Measurements from ENCODE around the gene SYNDIG1.

The SYNDIG1 gene

GRCh38 chr20:24560571-24561491 is 91.4 kb downstream of the SYNDIG1 start:
- DNase-seq (ENCODE audit: low read depth, low spot score) = no peak

GRCh38 chr20:24565835-24566351 is 96.5 kb downstream of the SYNDIG1 start:
- no peak for DNase-seq (ENCODE audit: low read depth, low spot score)

- no peak for DNase-seq (ENCODE audit: low read depth, low spot score)
Measured at GRCh38 chr20:24566656-24567055, 97.2 kb downstream of the SYNDIG1 start.

- DNase-seq (ENCODE audit: low read depth, low spot score) = no peak
Measured at GRCh38 chr20:24567508-24567907, 98.1 kb downstream of the SYNDIG1 start.

- no peak for DNase-seq (ENCODE audit: low read depth, low spot score)
Measured at GRCh38 chr20:24568842-24569241, 99.4 kb downstream of the SYNDIG1 start.

- no peak for DNase-seq (ENCODE audit: low read depth, low spot score)
Measured at GRCh38 chr20:24571159-24571558, 101.7 kb downstream of the SYNDIG1 start.

- DNase-seq (ENCODE audit: low read depth, low spot score) = no peak
Measured at GRCh38 chr20:24572140-24572539, 102.7 kb downstream of the SYNDIG1 start.

- no peak for DNase-seq (ENCODE audit: low read depth, low spot score)
Measured at GRCh38 chr20:24572862-24573261, 103.4 kb downstream of the SYNDIG1 start.

- no peak for DNase-seq (ENCODE audit: low read depth, low spot score)
Measured at GRCh38 chr20:24573557-24573956, 104.1 kb downstream of the SYNDIG1 start.

GRCh38 chr20:24574307-24574706 is 104.9 kb downstream of the SYNDIG1 start:
- DNase-seq (ENCODE audit: low read depth, low spot score) = no peak

- DNase-seq (ENCODE audit: low read depth, low spot score) = no peak
Measured at GRCh38 chr20:24574797-24575196, 105.4 kb downstream of the SYNDIG1 start.

GRCh38 chr20:24575811-24576210 is 106.4 kb downstream of the SYNDIG1 start:
- no peak for DNase-seq (ENCODE audit: low read depth, low spot score)

GRCh38 chr20:24576447-24576846 is 107.0 kb downstream of the SYNDIG1 start:
- no peak for DNase-seq (ENCODE audit: low read depth, low spot score)

- DNase-seq (ENCODE audit: low read depth, low spot score) = no peak
Measured at GRCh38 chr20:24577271-24577909, 108.0 kb downstream of the SYNDIG1 start.

GRCh38 chr20:24578567-24579415 is 109.4 kb downstream of the SYNDIG1 start:
- no peak for DNase-seq (ENCODE audit: low read depth, low spot score)

GRCh38 chr20:24579475-24579874 is 110.0 kb downstream of the SYNDIG1 start:
- DNase-seq (ENCODE audit: low read depth, low spot score) = no peak

GRCh38 chr20:24580006-24580405 is 110.6 kb downstream of the SYNDIG1 start:
- DNase-seq (ENCODE audit: low read depth, low spot score) = no peak

- DNase-seq (ENCODE audit: low read depth, low spot score) = no peak
Measured at GRCh38 chr20:24580855-24581254, 111.4 kb downstream of the SYNDIG1 start.

GRCh38 chr20:24581443-24582170 is 112.2 kb downstream of the SYNDIG1 start:
- DNase-seq (ENCODE audit: low read depth, low spot score) = no peak

GRCh38 chr20:24582373-24583168 is 113.1 kb downstream of the SYNDIG1 start:
- no peak for DNase-seq (ENCODE audit: low read depth, low spot score)

All from iPS DF 19.7 (cell line).